ENCODE data around the gene KIDINS220. TPM values are rescaled to one million over a fixed set of nuclear protein-coding genes. Genes with fewer than 3 reads are reported as not detected.

Gene KIDINS220
- total RNA-seq, 1 donor from 2014 or later = 96.7 TPM

DNA sequence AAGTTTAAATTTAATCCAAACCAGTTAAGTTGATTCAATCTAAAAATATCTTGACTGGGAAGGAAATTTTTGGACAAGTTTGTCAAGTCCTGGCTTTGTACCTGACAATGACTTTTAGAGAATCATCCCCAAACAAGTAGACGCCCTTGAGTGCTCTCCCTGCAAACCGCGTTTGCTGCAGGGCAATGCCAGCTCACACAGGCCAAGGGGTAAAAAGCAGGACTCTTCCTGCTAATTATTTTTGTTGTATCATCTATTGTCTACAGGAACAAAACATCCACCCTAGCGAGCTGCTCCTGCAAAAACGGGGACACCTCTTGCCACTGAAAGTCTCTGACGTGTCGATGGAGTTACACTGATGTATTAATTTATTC, 144.6 kb downstream of the KIDINS220 start:
- no peak for DNase-seq (ENCODE audit: low spot score, unreplicated experiment)
- peaks cover 8% of the 10 kb centered on the region for H3K36me3 Mint-ChIP-seq (ENCODE audit: insufficient read depth)
- peaks cover 14% of the 10 kb centered on the region for H3K27me3 Mint-ChIP-seq
- no peak overlapping the region for H3K4me3 Mint-ChIP-seq (ENCODE audit: low read depth)
- no peaks in the 10 kb centered on the region for H3K4me1 Mint-ChIP-seq (ENCODE audit: low read depth)
- H3K27ac Mint-ChIP-seq = no peak overlapping the region
- no peaks in the 10 kb centered on the region for H3K9me3 Mint-ChIP-seq (ENCODE audit: low read depth)
- TF ChIP-seq, protein P1, sequence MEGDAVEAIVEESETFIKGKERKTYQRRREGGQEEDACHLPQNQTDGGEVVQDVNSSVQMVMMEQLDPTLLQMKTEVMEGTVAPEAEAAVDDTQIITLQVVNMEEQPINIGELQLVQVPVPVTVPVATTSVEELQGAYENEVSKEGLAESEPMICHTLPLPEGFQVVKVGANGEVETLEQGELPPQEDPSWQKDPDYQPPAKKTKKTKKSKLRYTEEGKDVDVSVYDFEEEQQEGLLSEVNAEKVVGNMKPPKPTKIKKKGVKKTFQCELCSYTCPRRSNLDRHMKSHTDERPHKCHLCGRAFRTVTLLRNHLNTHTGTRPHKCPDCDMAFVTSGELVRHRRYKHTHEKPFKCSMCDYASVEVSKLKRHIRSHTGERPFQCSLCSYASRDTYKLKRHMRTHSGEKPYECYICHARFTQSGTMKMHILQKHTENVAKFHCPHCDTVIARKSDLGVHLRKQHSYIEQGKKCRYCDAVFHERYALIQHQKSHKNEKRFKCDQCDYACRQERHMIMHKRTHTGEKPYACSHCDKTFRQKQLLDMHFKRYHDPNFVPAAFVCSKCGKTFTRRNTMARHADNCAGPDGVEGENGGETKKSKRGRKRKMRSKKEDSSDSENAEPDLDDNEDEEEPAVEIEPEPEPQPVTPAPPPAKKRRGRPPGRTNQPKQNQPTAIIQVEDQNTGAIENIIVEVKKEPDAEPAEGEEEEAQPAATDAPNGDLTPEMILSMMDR (IDR thresholded peaks at IDR 0.05; ENCODE audit: unreplicated experiment) = no peak

DNA sequence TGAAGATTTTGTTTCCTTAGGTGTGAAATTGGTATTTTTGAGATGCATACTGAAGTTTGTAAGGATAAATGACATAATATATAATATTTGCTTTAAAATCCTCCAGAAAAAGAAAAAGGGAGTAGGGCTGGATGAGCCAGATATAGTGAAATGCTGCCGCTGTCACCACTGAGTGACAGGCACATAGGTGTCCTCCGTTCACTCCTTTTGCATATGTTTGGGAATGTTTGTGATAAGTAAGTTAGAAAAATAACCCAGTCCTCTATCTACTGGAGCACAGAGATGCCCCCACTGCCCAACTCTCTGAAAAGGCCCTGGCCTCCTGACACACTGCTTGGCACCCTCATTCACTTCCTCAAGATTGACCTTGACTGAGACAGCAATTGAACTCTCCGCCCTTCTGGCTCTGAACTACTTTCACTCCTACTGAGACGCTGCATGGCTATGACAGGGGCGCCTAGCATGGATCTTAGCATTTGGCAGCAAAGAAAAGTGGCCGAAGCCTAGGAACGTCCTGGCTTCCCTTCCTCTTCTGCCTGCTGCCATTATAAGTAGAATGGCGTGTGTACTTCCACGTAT, 145.5 kb downstream of the KIDINS220 start:
- Mint-ChIP-seq H3K4me1 (ENCODE audit: low read depth) (no peaks in the 10 kb centered on the region), H3K4me3 (ENCODE audit: low read depth) (no peak overlapping the region), H3K36me3 (ENCODE audit: insufficient read depth) (peaks cover 9% of the 10 kb centered on the region), H3K9me3 (ENCODE audit: low read depth) (no peaks in the 10 kb centered on the region), H3K27ac (no peak overlapping the region), H3K27me3 (peaks cover 14% of the 10 kb centered on the region)
- no peak for DNase-seq (ENCODE audit: low spot score, unreplicated experiment)
- TF ChIP-seq, protein P1 (IDR thresholded peaks at IDR 0.05; ENCODE audit: unreplicated experiment) = no peak

DNA sequence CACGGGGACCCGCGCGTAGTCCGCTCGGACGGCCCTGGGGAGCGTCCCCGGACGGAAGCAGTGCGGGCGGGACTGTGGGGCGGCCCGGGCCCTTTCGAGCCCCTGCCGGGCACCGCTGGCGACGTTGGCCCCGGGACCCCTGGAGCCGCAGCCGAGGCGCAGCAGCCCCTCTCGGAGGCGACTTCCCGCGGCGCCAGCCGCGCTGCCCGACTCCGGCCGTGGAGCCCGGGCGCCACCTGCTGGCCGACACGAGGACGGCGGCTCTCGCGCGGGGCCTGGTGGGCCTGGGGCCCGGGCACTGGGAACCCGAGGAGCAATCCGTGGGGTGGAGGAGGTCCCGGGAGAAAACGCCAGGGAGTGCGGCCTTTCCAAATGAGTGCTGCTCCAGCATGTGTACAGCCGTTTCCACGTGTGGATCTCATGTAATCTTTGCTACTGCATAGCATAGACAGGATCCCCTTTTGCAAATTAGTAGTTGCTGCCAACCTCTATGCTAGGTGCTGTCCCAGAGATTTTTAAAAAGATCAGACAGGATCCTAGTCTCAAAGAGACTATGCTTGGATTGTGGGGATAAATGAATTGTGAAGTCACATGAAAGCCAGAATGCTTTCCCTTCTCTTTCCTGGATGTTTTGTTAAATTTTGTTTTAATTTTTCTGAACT, 151.6 kb downstream of the KIDINS220 start:
- peak; percentile 94 for DNase-seq (ENCODE audit: low spot score, unreplicated experiment)
- peak overlapping the region; percentile 52 for H3K27ac Mint-ChIP-seq
- no peaks in the 10 kb centered on the region for H3K27me3 Mint-ChIP-seq
- H3K4me3 Mint-ChIP-seq (ENCODE audit: low read depth) = peak overlapping the region; percentile 68
- no peaks in the 10 kb centered on the region for H3K9me3 Mint-ChIP-seq (ENCODE audit: low read depth)
- H3K4me1 Mint-ChIP-seq (ENCODE audit: low read depth) = peaks cover 6% of the 10 kb centered on the region
- H3K36me3 Mint-ChIP-seq (ENCODE audit: insufficient read depth) = peaks cover 27% of the 10 kb centered on the region
- TF ChIP-seq, protein P1 (IDR thresholded peaks at IDR 0.05; ENCODE audit: unreplicated experiment) = peak; percentile 99

DNA sequence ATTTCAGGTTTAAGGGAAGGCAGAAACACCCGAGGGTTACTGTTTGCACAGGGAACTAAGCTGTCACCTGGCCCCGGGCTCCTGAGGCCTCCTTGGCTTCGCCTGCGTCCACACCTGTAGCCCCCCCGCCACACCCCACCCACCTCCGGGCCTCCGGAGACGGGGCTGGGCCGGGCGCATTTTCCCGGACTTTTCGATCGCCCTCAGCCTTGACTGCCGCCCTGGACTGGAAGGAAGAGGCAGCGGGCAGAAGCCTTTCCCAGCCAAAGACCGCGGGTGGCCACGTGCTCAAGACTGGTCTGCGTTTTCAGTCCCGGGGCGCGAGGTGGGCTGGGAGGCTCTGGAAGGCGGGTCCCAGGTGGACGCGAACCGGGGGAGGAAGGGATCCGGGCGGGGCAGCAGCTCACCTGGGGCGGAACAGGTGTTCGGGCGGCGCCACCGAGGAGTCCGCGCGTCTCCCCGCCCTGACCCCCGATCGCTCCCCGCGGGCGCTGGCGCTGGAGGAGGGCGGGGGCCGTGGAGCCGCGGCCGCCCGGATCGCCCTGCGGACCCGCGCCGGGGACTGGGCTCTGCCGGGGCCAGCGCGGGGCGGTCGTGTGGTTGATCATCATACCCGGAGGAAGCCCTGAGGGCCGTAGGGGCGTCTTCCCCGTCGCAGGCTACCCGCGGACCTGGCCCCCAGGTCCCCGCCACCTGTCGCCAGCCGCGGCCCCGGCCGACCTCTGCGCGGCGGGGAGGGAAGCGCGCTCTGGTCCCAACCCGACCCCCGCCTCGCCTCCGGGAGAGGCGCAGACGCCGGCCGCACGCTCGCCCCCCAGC, 152.3 kb downstream of the KIDINS220 start:
- peak overlapping the region; percentile 100 for H3K4me3 Mint-ChIP-seq (ENCODE audit: low read depth)
- TF ChIP-seq, protein P1 (IDR thresholded peaks at IDR 0.05; ENCODE audit: unreplicated experiment) = no peak
- H3K9me3 Mint-ChIP-seq (ENCODE audit: low read depth) = no peaks in the 10 kb centered on the region
- DNase-seq (ENCODE audit: low spot score, unreplicated experiment) = peak; percentile 68
- peak overlapping the region; percentile 99 for H3K27ac Mint-ChIP-seq
- H3K36me3 Mint-ChIP-seq (ENCODE audit: insufficient read depth) = peaks cover 27% of the 10 kb centered on the region
- H3K4me1 Mint-ChIP-seq (ENCODE audit: low read depth) = peaks cover 8% of the 10 kb centered on the region
- no peaks in the 10 kb centered on the region for H3K27me3 Mint-ChIP-seq

DNA sequence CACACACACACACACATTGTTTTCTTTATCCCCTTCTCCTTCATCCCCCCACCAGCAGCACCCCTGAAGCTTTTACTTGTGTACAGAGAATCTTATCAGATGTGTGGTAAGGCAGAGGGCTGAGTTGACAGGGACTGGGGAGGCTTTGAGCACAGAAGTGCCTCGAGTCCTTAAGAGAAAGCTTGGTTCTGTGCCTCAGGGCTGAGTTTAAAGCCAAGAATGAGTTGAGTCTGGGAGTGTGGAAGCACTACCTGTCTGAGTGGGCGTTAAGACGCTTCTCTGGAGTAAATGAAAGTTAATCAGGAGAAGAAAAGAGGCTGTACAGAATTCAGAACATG, 152.9 kb downstream of the KIDINS220 start:
- DNase-seq (ENCODE audit: low spot score, unreplicated experiment) = no peak

More for the DNA sequence above, 152.9 kb downstream of the KIDINS220 start:
- Mint-ChIP-seq H3K27me3 (no peaks in the 10 kb centered on the region), H3K4me1 (ENCODE audit: low read depth) (peaks cover 13% of the 10 kb centered on the region), H3K9me3 (ENCODE audit: low read depth) (no peaks in the 10 kb centered on the region), H3K4me3 (ENCODE audit: low read depth) (peak overlapping the region; percentile 100), H3K36me3 (ENCODE audit: insufficient read depth) (peaks cover 27% of the 10 kb centered on the region), H3K27ac (peak overlapping the region; percentile 99)
- TF ChIP-seq, protein P1 (IDR thresholded peaks at IDR 0.05; ENCODE audit: unreplicated experiment) = no peak
